Right lobe of liver (tissue), 4 donors: ENCODE measurements around the gene ISG15.

Experiments used
- CTCF ChIP-seq, 4 donors: fragments of 200-600 bp in 3 of 4; fragments of 450-650 bp in 1 of 4; IDR thresholded peaks; one replicate each; pipeline versions ENCODE4 v1.5.1 to v1.8.0; 2016 to 2022; ENCODE audit warnings: antibody characterized with exemption in 4 of 4, mild to moderate bottlenecking in 2 of 4
- POLR2A ChIP-seq: fragments of 450-650 bp; IDR thresholded peaks from one replicate; pipeline ENCODE4 v1.6.1; 2017; ENCODE audit warnings: antibody characterized with exemption, mild to moderate bottlenecking
- donor health status: DM: no; HTN: no; CAD: no.
- donor health status: DM: no; HTN: no; CAD: no.
- donor health status: DM: no; HTN: yes; CAD: no.

- TF ChIP-seq CTCF (IDR thresholded peaks at IDR 0.05) (no peak), POLR2A (no peak)
Observed at GRCh38 chr1:1047407-1047806, 34.1 kb downstream of the ISG15 start.
